HFFc6 (cell line): ENCODE results near the gene ADGRG6. TPM values are rescaled to one million over a fixed set of nuclear protein-coding genes. Genes with fewer than 3 reads are reported as not detected.

Experiments used
- DNase-seq: peaks from one replicate; pipeline ENCODE4 v3.0.0-alpha.2; 2018
- H3K27ac Mint-ChIP-seq: 2 replicates; pipeline ENCODE4 v1.8.0; 2020; ENCODE audit warnings: mild to moderate bottlenecking, mixed read lengths
- H3K27me3 Mint-ChIP-seq: 2 replicates; pipeline ENCODE4 v1.8.0; 2021; ENCODE audit warnings: mild to moderate bottlenecking, moderate library complexity, mixed read lengths; ENCODE audit not compliant: insufficient read depth
- H3K36me3 Mint-ChIP-seq: 2 replicates; pipeline ENCODE4 v1.8.0; 2021; ENCODE audit warnings: low read depth, mixed read lengths
- H3K4me1 Mint-ChIP-seq: 2 replicates; pipeline ENCODE4 v1.8.0; 2020; ENCODE audit warnings: low read depth, mixed read lengths
- H3K4me3 Mint-ChIP-seq: 2 replicates; pipeline ENCODE4 v1.8.0; 2020; ENCODE audit warnings: mild to moderate bottlenecking, moderate library complexity, mixed read lengths
- H3K9me3 Mint-ChIP-seq: 2 replicates; pipeline ENCODE4 v1.8.0; 2020; ENCODE audit warnings: mild to moderate bottlenecking, mixed read lengths
- CTCF ChIP-seq: fragments of 200-600 bp; sonication (generic); IDR thresholded peaks from 2 replicates; pipeline ENCODE4 v1.5.0; 2021; ENCODE audit warnings: antibody characterized with exemption, mild to moderate bottlenecking
- total RNA-seq, 6 experiments: library from RNA; stranded (reverse); fragmentation: NEBNext Ultra II Directional; extraction: Animal tissue kit (Norgen Biotek cat#: 25700); gene quantifications; 2 replicates in 1 of 6; 3 replicates in 5 of 6; pipeline ENCODE4 v1.2.3, GENCODE V29; 2021

The ADGRG6 gene
- total RNA-seq, 6 experiments from 2014 or later = 27.4 to 73.2 (median 29.7) TPM

- Mint-ChIP-seq H3K9me3 (no peaks in the 10 kb centered on the region), H3K27ac (peak overlapping the region; percentile 17; the same call in 1 of the 2 replicates), H3K4me1 (peaks cover 95% of the 10 kb centered on the region), H3K36me3 (peaks cover 23% of the 10 kb centered on the region), H3K27me3 (no peaks in the 10 kb centered on the region), H3K4me3 (no peak overlapping the region)
- TF ChIP-seq CTCF = no peak
- DNase-seq = no peak
These were observed 78.8 kb downstream of the ADGRG6 start for GRCh38 chr6:142380626-142381025.

- DNase-seq = no peak
- TF ChIP-seq CTCF = no peak
- no peak overlapping the region for H3K27ac Mint-ChIP-seq
- peaks cover 95% of the 10 kb centered on the region for H3K4me1 Mint-ChIP-seq
- no peak overlapping the region for H3K4me3 Mint-ChIP-seq
- no peaks in the 10 kb centered on the region for H3K9me3 Mint-ChIP-seq
- H3K36me3 Mint-ChIP-seq = peaks cover 23% of the 10 kb centered on the region
- H3K27me3 Mint-ChIP-seq = no peaks in the 10 kb centered on the region
These were observed 79.4 kb downstream of the ADGRG6 start for GRCh38 chr6:142381181-142381580.

GRCh38 chr6:142381845-142382378 is 80.1 kb downstream of the ADGRG6 start:
- peak overlapping the region; percentile 44; the same call in 1 of the 2 replicates for H3K4me3 Mint-ChIP-seq
- no peaks in the 10 kb centered on the region for H3K27me3 Mint-ChIP-seq
- no peak for TF ChIP-seq CTCF
- peaks cover 21% of the 10 kb centered on the region for H3K36me3 Mint-ChIP-seq
- no peak for DNase-seq
- H3K27ac Mint-ChIP-seq = peak overlapping the region; percentile 30; the same call in 1 of the 2 replicates
- peaks cover 89% of the 10 kb centered on the region for H3K4me1 Mint-ChIP-seq
- H3K9me3 Mint-ChIP-seq = no peaks in the 10 kb centered on the region

GRCh38 chr6:142384519-142385254 is 82.9 kb downstream of the ADGRG6 start:
- Mint-ChIP-seq H3K27me3 (no peaks in the 10 kb centered on the region), H3K4me1 (peaks cover 91% of the 10 kb centered on the region), H3K4me3 (peak overlapping the region; percentile 60), H3K36me3 (peaks cover 17% of the 10 kb centered on the region), H3K9me3 (no peaks in the 10 kb centered on the region), H3K27ac (peak overlapping the region; percentile 82)
- no peak for TF ChIP-seq CTCF
- peak; percentile 36 for DNase-seq

GRCh38 chr6:142385352-142385751 is 83.5 kb downstream of the ADGRG6 start:
- Mint-ChIP-seq H3K4me1 (peaks cover 85% of the 10 kb centered on the region), H3K9me3 (no peaks in the 10 kb centered on the region), H3K27me3 (no peaks in the 10 kb centered on the region), H3K36me3 (peaks cover 10% of the 10 kb centered on the region), H3K4me3 (peak overlapping the region; percentile 38; the same call in 1 of the 2 replicates), H3K27ac (peak overlapping the region; percentile 82)
- DNase-seq = no peak
- TF ChIP-seq CTCF = no peak
